Liver (tissue), 9 donors: ENCODE measurements around the gene STK11. TPM values are rescaled to one million over a fixed set of nuclear protein-coding genes. Genes with fewer than 3 reads are reported as not detected.

ENCODE experiments used
- DNase-seq: peaks from one replicate; pipeline ENCODE4 v3.0.0-alpha.2; 2017; ENCODE audit warnings: low spot score
- H3K27ac ChIP-seq, 2 donors: one replicate each; pipeline ENCODE4 v1.7.0; 2013; ENCODE audit warnings: inconsistent platforms in 2 of 2, low read length in 2 of 2, control low read depth in 1 of 2, low read depth in 1 of 2, mild to moderate bottlenecking in 1 of 2
- H3K27me3 ChIP-seq, 4 donors: one replicate each; pipeline versions ENCODE4 v1.6.1 to v1.7.0; 2013; ENCODE audit warnings: low read length in 3 of 4, inconsistent platforms in 1 of 4, mild to moderate bottlenecking in 1 of 4, moderate library complexity in 1 of 4; ENCODE audit not compliant: control insufficient read depth in 4 of 4, insufficient read depth in 4 of 4
- H3K36me3 ChIP-seq, 4 donors: one replicate each; pipeline versions ENCODE4 v1.6.1 to v1.7.0; 2013; ENCODE audit warnings: low read length in 3 of 4, mild to moderate bottlenecking in 3 of 4, low read depth in 1 of 4, moderate library complexity in 1 of 4; ENCODE audit not compliant: control insufficient read depth in 4 of 4, insufficient read depth in 3 of 4
- H3K4me1 ChIP-seq, 4 donors: one replicate each; pipeline versions ENCODE4 v1.6.1 to v1.7.0; 2013; ENCODE audit warnings: low read length in 3 of 4, mild to moderate bottlenecking in 3 of 4, moderate library complexity in 1 of 4; ENCODE audit not compliant: control insufficient read depth in 4 of 4, insufficient read depth in 4 of 4
- H3K4me3 ChIP-seq, 3 donors: one replicate each; pipeline versions ENCODE4 v1.6.1 to v1.7.0; 2013; ENCODE audit warnings: low read length in 3 of 3, control low read depth in 1 of 3, low read depth in 1 of 3, mild to moderate bottlenecking in 1 of 3
- H3K9ac ChIP-seq, 2 donors: one replicate each; pipeline ENCODE4 v1.7.0; 2013; ENCODE audit warnings: low read length in 2 of 2, mild to moderate bottlenecking in 2 of 2, moderate library complexity in 2 of 2, control low read depth in 1 of 2, low read depth in 1 of 2
- H3K9me3 ChIP-seq, 4 donors: one replicate each; pipeline versions ENCODE4 v1.6.1 to v1.7.0; 2013; ENCODE audit warnings: low read length in 3 of 4; ENCODE audit not compliant: control insufficient read depth in 4 of 4
- ATF3 ChIP-seq: IDR thresholded peaks from 2 replicates; pipeline ENCODE4 v1.6.1; 2016; ENCODE audit warnings: antibody characterized with exemption
- CTCF ChIP-seq: fragments of 150-350 bp; IDR thresholded peaks from 2 replicates; pipeline ENCODE4 v1.5.1; 2017; ENCODE audit warnings: improper control_type of control experiment, low read depth, low read length; ENCODE audit not compliant: missing input control
- EGR1 ChIP-seq, 2 donors: IDR thresholded peaks; 2 replicates each; pipeline ENCODE4 v1.6.1; 2016 to 2018; ENCODE audit warnings: antibody characterized with exemption in 2 of 2, low read depth in 2 of 2
- FOXA1 ChIP-seq: IDR thresholded peaks from 2 replicates; pipeline ENCODE4 v1.6.1; 2016; ENCODE audit warnings: antibody characterized with exemption
- FOXA2 ChIP-seq: IDR thresholded peaks from 2 replicates; pipeline ENCODE4 v1.6.1; 2016; ENCODE audit warnings: antibody characterized with exemption
- GABPA ChIP-seq, 2 donors: IDR thresholded peaks in 1 of 2; conservative IDR thresholded peaks in 1 of 2; 2 replicates each; pipeline ENCODE4 v1.6.1; 2016; ENCODE audit warnings: antibody characterized with exemption in 2 of 2, mild to moderate bottlenecking in 1 of 2, moderate library complexity in 1 of 2
- HNF4A ChIP-seq, 2 donors: conservative IDR thresholded peaks; 2 replicates each; pipeline ENCODE4 v1.6.1; 2016; ENCODE audit warnings: antibody characterized with exemption in 2 of 2, mild to moderate bottlenecking in 2 of 2
- HNF4G ChIP-seq: IDR thresholded peaks from 2 replicates; pipeline ENCODE4 v1.6.1; 2016; ENCODE audit warnings: antibody characterized with exemption
- JUND ChIP-seq, 2 donors: IDR thresholded peaks; 2 replicates each; pipeline ENCODE4 v1.6.1; 2016; ENCODE audit warnings: antibody characterized with exemption in 2 of 2
- MAX ChIP-seq: IDR thresholded peaks from 2 replicates; pipeline ENCODE4 v1.6.1; 2016; ENCODE audit warnings: antibody characterized with exemption
- NR2F2 ChIP-seq: IDR thresholded peaks from 2 replicates; pipeline ENCODE4 v1.6.1; 2016; ENCODE audit warnings: antibody characterized with exemption
- RAD21 ChIP-seq, 2 donors: IDR thresholded peaks; 2 replicates each; pipeline ENCODE4 v1.6.1; 2016; ENCODE audit warnings: antibody characterized with exemption in 2 of 2, mild to moderate bottlenecking in 2 of 2
- RXRA ChIP-seq, 2 donors: IDR thresholded peaks; 2 replicates each; pipeline ENCODE4 v1.6.1; 2017 to 2018; ENCODE audit warnings: antibody characterized with exemption in 2 of 2, mild to moderate bottlenecking in 1 of 2
- SP1 ChIP-seq: IDR thresholded peaks from 2 replicates; pipeline ENCODE4 v1.6.1; 2018; ENCODE audit warnings: antibody characterized with exemption, mild to moderate bottlenecking
- TAF1 ChIP-seq: conservative IDR thresholded peaks from 2 replicates; pipeline ENCODE4 v1.6.1; 2016; ENCODE audit warnings: antibody characterized with exemption, mild to moderate bottlenecking
- YY1 ChIP-seq: IDR thresholded peaks from 2 replicates; pipeline ENCODE4 v1.6.1; 2016; ENCODE audit warnings: antibody characterized with exemption, mild to moderate bottlenecking
- ZBTB33 ChIP-seq: IDR thresholded peaks from 2 replicates; pipeline ENCODE4 v1.6.1; 2016; ENCODE audit warnings: antibody characterized with exemption
- WGBS: extraction: QIAGEN DNeasy Blood & Tissue Kit; methylation state at CpG from one replicate; pipeline ENCODE4 v1.1.7; 2013; 5-methylcytosine and 5-hydroxymethylcytosine counted together
- polyA plus RNA-seq, 2 donors: library from polyadenylated mRNA; stranded (reverse) in 1 of 2; unstranded in 1 of 2; fragments of 200-250 nt in 1 of 2; fragments of >200 nt in 1 of 2; fragmentation: Nextera tagmentation in 1 of 2; extraction: Ambion mirVana in 1 of 2; gene quantifications; one replicate each; pipeline versions ENCODE4 v1.2.1 to v1.2.3, GENCODE V29; 2013 to 2015
- total RNA-seq, 2 donors: library from RNA; depleted of rRNA; stranded (reverse); fragments of >200 nt; gene quantifications; one replicate each; pipeline ENCODE4 v1.2.3, GENCODE V29; 2014
- donor health status: healthy.
- donor health status: healthy.
- donor health status: healthy.
- donor health status: healthy.
- donor health status: healthy.

Gene STK11
- total and polyA plus RNA-seq, 4 donors: 3.0 to 126 (median 35.5) TPM

- H3K27me3 ChIP-seq: no peaks in the 10 kb centered on the region
- H3K9ac ChIP-seq: no peak overlapping the region
- peak overlapping the region; percentile 90 to 97 for H3K27ac ChIP-seq
- 87% methylated on average over 52 of the region's 52 CpGs for WGBS
- H3K4me3 ChIP-seq: no peak overlapping the region
- peaks cover 19 to 30% (median 21%) of the 10 kb centered on the region in 4 donors for H3K36me3 ChIP-seq
- peaks cover 23 to 83% (median 54%) of the 10 kb centered on the region in 4 donors for H3K4me1 ChIP-seq
- no peak for TF ChIP-seq JUND (IDR thresholded peaks at IDR 0.05)
- no peak for TF ChIP-seq FOXA2
- H3K9me3 ChIP-seq: no peaks in the 10 kb centered on the region
- DNase-seq: no peak
Measured at GRCh38 chr19:1255186-1256161, 49.9 kb downstream of the STK11 start.

GRCh38 chr19:1256646-1257474 is 51.3 kb downstream of the STK11 start:
- Histone ChIP-seq H3K9me3 (no peaks in the 10 kb centered on the region), H3K27me3 (no peaks in the 10 kb centered on the region), H3K36me3 (peaks cover 19 to 30% (median 21%) of the 10 kb centered on the region in 4 donors), H3K4me1 (peaks cover 28 to 84% (median 58%) of the 10 kb centered on the region in 4 donors), H3K27ac (peak overlapping the region in 1 of 2 donors; percentile 19), H3K9ac (no peak overlapping the region), H3K4me3 (no peak overlapping the region)
- 90% methylated on average over 46 of the region's 46 CpGs for WGBS
- TF ChIP-seq YY1 (no peak), MAX (no peak), TAF1 (no peak), FOXA1 (no peak), HNF4G (no peak), FOXA2 (no peak), HNF4A (conservative IDR thresholded peaks at IDR 0.05) (no peak), NR2F2 (no peak), RXRA (IDR thresholded peaks at IDR 0.05) (no peak), ATF3 (no peak), RAD21 (IDR thresholded peaks at IDR 0.05) (no peak), ZBTB33 (no peak), GABPA (IDR thresholded peaks at IDR 0.05 in 1 of 2, conservative IDR thresholded peaks at IDR 0.05 in 1 of 2) (no peak), JUND (IDR thresholded peaks at IDR 0.05) (no peak), EGR1 (IDR thresholded peaks at IDR 0.05; ENCODE audit: low read depth in 2 of 2) (no peak), SP1 (no peak), CTCF (no peak)
- DNase-seq: no peak
